D341Med (cell line): Measurements from ENCODE around the gene TPK1.
"Not testable (repeated sequence)": the region's sequence is repeated elsewhere in the genome, so short reads cannot be mapped to it uniquely, and the experiment has no call there.

ENCODE experiments used
- DNase-seq: peaks from one replicate; pipeline ENCODE4 v3.0.0; 2012; ENCODE audit warnings: low spot score

Gene TPK1

DNA sequence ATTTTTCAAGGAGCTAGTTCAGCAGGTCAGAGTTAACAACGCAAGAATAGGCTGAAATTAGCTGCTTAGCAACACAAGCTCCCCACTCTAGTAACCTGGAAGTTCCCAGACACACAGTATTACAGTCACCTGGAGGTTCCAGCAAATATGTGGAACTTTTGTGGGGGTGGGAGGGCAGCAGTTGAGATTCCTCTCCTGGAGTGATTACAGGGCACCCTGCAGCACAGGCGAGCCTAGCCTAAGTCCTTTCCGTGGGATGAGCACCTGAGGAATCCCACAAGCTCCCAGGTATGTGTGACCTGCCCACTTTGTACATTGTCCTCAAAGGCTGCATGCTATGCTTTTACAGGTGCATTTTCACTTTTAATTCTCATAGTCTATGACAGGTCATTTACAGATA is 13.6 kb downstream of the TPK1 start:
- no peak for DNase-seq

DNA sequence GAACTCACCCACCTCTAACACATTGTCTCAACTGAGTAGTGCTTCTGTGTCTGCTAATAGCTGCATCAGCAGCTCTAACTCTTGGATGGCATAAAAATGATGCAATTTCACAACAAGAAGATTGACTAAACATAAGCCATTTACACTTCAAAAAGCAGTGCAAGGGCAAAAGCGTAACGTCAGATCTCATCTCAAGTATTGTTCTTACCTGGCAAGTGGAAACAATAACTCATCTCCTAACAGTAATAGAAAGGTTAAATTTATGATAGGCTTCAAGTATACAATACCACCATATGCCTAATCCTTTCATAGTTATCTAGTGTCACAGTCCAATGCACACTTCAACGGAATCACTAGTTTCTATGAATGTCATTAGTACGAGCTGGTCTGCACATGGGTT is 14.8 kb downstream of the TPK1 start:
- no peak for DNase-seq

DNA sequence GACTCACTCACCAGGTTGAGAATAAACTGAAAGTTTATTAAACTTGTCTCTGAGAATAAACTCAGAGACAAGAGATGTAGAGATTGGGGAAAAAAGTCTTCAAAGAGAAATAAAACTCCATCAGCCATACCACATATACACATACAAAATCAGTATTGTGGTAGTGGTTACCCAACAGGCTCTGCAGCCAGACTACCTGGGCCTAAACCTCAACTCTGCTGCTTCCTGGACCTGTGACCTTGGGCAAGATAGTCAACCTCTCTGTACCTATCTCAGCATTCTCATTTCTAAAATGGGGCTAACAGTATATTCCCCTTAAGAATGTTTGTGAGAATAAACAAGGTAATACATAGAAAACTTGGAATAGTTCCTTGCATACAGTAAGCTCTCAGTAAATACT is 15.3 kb downstream of the TPK1 start:
- DNase-seq: no peak

DNA sequence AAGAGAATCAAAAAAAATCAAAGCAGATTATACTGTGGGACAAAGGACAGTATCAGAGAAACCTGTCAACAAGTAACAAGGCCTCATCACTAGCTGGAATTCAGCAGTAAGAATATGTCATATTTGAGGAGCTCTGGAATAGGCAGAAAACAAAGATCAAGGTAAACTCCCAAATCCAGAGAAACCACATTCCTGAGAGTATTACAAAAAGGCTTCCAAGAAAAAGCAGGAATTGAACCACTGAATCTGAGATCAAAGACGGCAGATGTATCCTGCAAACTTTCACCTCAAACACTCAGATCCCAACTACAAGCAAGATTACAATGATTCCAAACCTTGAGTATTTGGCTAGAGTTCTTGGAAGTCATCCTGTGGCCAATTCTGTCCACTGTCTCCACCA is 16.3 kb downstream of the TPK1 start:
- DNase-seq: no peak

DNA sequence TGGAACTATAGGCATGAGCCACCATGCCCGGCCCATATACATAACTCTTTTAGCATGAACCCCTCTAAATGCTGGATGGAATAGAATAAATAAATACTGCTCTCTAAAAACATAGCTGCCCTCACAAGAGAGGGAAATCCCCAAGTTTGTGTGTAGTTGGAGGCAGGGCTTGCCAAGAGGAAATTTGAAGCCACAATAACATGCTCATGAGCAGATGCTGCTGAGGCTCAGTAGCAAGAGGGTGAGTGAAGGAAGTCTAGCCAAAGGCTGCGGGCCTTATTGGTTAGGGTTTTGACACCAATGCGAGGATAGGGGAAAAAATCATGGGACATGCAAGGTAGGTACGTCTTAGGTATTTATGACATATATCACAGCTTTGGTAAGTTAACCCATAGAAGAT is 17.3 kb downstream of the TPK1 start:
- DNase-seq: no peak

DNA sequence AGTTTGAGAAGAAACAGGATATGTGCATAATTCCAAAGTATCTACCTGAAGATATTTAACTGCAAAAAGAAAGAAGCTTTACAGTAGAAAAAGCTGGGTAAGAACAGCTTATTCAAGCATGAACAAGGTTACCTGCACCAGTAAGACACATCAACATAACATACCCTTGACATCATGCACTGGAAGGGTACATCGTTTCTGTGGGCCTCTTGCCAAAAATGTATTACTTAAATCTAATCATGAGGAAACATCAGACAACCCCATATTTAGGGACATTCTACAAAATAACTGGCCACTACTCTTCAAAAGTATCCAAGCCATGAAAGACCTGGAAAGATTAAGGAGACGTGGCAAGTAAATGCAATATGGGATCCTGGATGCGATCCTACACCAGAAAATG is 18.9 kb downstream of the TPK1 start:
- no peak for DNase-seq

DNA sequence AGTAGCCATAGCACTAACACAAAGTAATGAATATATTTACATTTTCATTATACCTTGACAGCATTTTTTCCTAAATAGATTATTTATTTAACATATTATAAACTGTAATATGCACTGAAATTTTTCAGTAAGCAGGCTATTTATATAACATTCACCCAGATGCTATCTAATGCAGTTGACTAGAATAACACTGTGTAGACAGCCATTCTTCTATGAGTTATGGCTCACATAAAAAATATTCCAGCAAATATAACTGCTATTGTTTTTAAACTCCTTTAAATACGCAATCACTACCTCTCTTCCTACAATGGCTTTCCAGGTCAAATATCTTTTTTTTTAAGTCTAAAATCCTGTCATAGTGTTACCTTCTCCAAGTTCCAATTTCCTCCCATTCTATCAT is 21.6 kb downstream of the TPK1 start:
- DNase-seq: no peak

DNA sequence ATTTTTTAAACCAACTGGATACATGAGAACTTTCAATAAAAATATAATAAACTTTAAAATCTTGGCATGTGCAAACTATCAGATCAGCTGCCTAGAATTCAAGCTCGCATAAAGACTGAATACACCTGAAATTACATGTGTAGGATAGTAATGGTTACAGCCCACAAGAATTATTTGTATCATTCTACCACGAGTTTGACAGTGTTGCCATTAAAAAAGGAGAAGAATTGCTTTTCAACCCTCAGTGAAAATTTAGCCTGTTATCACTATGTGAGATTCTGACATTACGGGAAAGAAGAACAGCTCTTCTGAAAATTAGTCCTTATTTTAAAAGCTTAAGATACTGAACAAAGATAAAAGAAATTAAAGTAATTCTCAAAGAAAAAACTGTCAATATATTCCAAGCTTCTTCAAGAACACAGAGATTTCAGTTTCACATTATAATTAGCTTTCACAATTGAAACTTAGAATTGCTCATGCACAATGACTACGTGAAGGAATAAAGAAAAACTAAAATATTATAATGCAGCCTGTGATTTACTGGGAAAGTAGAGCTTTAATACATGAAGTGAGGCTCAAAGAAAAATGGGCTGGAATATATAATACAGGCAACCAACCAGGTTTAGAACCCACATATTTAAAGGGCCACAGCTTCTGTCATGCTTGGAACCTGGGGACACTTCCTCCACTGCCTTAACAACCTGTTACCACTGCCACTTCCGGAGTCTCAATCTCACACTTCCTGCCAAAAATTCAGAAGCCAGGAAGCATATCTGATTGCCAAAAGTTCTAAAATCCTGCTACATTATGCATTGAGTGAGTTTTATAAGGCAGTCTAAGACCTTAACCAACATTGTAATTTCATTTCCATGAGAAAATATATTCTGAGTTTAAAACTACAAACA is 23.2 kb downstream of the TPK1 start:
- no peak for DNase-seq

DNA sequence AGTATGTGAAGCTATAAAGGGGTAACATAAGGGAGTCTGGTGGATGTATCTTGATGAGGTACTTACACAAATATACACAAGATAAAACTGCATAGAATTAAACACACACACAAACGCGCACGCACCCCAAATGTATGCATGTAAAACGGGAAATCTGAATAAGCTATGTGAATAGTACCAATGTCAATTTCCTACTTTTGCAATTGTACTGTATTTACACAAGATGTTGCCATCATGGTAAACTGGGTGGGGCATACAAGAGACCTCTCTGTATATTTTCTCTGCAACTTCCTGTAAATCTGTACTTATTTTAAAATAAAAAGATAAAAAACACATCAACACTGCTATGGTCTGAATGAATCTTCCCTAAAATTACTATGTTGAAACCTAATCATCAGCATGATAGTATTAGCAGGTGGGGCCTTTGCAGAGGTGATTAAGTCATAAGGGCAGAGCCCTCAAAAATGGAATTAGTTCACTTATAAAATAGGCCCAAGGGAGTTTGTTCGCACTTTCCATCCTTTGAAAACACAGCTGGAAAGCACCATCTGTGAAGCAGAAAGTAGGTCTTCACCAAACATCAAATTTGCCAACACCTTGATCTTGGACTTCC is 30.1 kb downstream of the TPK1 start:
- no peak for DNase-seq

DNA sequence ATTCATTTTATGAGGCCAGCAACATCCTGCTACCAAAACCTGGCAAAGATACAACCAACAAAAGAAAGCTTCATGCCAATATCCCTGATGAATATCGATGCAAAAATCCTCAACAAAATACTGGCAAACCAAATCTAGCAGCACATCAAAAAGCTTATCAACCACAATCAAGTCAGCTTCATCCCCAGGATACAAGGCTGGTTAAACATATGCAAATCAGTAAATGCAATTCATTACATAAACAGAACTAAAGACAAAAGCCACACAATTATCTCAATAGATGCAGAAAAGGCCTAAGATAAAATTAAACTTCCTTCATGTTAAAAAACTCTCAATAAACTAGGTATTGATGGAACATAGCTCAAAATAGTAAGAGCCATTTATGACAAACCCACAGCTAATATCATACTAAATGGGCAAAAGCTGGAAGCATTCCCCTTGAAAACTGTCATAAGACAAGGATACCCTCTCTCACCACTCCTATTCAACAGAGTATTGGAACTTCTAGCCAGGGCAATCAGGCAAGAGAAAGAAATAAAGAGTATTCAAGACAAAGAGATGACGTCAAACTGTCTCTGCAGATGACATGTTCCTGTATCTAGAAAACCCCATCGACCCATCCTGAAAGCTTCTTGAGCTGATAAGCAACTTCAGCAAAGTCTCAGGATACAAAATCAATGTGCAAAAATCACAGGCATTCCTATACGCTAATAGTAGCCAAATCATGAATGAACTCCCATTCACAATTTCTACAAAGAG is 35.0 kb downstream of the TPK1 start:
- not testable (repeated sequence) for DNase-seq

DNA sequence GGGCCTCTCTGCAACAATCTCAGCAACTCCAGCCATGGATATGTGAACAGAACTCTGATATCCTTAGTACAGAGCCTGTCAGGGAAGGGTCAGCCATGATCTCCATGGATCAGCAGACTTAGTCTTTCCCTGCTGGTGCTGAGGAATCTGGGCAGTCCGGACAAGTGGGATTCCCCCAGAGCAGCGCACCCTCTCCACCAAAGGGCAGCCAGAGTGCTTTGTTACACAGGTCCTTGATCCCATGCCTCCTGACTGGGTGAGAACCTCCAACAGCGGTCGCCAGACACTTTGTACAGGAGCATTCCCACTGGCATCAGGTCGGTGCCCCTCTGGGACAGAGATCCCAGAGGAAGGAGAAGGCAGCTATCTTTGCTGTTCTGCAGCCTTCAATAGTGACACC is 38.9 kb downstream of the TPK1 start:
- no peak for DNase-seq

DNA sequence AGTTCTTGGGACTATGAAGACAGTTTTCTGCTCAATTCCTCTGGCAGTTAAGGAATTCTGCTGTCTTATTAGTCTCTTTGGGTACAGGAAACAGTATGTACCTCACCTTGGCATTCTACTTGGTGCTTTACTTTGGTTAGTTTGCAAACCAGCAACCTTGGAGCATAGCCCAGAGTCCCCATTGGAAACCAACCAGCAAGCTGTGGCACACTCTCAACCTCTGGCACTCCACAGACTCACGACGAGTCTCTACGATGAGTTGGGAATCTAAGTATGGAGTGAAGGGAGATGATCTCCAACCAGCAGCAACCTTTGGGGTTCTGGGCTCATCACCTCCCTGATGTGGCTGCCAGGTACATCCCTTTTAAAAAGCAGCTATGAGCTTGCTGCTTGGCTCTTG is 43.8 kb downstream of the TPK1 start:
- no peak for DNase-seq

DNA sequence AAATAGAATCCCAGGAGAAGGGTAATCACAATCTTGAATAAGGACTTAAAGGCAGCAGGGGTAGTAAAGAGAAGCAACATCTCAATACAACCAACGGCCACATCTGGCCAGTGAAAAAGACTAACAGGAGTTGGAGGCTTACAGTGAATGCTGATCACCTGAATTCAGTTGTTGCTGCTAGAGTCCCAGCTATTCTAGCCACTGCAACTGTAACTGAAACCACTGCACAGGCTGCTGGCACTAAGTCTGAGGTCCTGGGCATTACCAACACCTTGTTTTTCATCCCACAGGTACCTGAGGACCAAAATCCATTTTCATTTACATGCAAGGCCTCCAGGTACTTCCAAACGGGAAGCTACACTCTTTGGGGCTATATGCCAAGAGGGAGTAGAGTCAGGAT is 44.4 kb downstream of the TPK1 start:
- DNase-seq: no peak

DNA sequence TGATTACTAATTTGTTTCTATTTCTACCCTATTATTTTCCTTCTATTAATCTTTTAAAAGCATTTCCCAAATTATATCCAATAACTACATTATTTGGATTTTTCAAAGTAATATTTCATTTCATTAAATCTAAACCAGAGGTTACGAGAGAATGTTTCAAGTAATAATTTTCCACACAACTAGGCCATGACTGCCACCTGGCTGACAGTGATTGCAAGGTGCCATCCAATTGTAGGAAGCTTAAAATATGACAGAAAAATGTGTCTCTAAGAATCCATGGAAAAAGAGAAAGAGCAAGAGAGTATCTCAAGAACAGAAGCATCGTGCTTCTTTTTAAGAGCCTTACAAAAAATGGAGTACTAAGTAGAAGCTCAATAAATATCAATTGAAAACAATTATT is 48.7 kb downstream of the TPK1 start:
- no peak for DNase-seq

DNA sequence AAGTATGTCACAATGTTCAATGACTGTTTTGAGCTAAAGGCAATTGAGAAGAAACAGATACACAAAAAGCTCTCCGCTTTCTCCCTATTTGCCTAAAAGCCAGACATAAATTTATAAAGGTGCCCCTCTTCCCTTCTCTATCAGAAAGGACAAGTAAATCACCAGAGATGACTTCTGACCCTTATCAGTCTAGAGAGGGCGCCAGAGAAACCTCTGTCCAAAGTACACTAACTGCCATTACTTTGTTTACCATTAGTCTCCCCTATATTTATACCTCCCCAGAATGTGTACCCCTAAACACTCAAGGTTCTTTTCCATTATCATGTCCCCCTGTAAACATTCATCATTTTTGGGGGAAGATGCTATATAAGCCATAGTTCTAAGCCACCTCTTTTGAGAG is 49.3 kb downstream of the TPK1 start:
- DNase-seq: no peak

DNA sequence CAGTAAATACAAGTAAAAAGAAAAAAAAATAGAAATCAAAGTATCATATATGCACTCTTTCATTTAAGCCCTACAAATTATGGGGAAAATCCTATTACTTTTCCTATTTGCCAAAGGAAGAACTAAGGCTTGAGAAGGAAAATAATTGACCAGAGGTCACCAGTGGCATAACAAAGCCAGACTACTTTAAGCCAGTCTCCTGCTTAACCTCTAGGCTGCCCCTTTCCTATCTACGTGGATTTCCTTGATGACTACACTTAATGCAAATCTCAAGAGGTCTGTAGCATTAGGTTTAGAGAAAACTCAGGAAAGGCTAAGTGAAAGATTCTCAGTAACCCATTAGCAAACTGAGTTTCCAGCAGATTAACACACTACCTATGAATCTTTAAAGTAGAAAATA is 49.8 kb downstream of the TPK1 start:
- no peak for DNase-seq

DNA sequence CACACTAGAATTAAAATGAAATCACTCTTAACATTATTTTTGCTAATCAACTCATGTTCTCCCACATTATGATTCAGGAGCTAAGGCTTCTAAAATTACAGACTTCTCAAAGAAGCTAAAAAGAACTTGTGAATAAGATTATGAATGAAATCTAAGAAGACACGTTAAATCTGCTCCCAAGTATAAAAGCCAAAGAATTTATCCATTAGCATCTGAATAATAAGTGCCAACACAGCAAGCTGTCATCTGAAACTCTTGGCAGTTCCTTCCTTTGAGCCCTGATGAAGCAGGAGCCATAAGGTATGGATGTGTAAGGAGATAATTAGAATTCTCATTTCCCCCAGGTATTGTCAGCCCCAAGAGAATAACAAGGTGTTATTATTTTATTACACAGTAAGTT is 50.3 kb downstream of the TPK1 start:
- no peak for DNase-seq

DNA sequence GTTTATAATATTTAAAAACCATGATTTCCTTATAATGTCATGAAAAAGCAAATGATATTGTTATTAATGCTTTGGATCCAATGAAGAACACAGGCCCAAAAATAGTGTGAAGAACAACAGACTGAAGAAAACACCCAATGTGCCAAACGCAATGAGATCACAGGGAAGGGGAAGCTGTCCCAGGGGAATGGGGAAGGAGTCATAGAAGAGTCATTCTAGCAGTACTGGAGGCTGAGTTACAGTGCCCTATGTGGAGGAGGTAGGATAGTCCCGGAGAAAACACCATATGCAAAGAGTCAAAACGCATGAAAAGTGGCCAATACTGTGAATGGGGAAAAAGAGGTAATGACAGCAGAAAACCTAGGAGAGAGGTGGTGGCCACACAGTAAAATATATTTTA is 50.9 kb downstream of the TPK1 start:
- DNase-seq: no peak

DNA sequence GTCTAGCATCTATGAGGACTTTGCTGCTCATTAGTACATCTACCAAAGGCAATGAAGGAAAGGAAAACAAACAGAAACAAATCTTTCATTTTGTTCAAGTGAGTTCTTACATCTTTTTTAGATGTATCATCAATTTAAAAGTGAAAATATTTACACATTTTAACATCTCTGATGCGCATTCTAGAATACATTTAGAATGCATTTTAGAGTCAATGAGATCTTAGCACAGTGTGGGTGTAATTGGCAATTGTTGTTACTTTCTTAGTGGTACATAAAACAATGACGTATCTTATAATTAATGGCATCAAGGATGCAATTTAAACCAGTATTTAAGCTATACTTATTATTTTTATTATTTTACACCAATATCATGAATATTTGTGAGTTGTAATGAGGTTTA is 51.4 kb downstream of the TPK1 start:
- DNase-seq: no peak

DNA sequence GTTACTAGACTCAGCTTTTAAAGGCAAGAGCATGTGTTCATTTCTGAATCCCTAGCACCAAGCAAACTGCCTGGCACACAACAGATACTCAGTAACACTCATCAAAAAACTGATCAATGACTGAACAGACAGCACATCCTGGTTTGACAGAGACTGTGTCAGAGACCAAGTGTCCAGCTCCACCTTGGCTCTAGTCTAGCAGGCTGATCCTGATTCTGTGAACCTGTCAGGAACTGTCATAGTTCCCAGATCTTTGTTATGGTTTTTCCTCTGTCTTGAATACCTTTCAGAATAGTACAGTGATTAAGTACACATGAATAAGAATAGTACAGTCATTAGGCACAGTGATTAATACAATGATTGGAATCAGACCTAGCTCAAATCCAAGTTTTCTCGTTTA is 53.0 kb downstream of the TPK1 start:
- DNase-seq: no peak

DNA sequence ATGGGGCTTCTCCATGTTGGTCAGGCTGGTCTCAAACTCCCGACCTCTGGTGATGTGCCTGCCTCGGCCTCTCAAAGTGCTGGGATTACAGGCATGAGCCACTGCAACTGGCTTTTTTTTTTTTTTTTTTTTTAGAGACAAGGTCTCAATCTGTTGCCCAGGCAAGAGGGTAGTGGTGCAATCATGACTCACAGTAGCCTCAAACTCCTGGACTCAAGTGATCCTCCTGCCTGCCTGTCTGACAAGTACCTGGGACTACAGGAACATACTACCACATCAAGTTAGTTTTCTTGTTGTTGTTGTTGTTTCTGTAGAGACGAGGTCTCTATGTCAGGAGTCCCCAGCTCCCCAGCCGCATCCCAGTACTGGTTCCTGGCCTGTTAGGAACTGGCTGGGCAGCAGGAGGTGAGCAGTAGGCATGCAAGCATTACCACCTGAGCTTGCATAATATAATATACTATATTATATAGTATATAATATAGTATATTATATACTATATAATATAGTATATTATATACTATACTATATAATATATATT is 55.7 kb downstream of the TPK1 start:
- no peak for DNase-seq

DNA sequence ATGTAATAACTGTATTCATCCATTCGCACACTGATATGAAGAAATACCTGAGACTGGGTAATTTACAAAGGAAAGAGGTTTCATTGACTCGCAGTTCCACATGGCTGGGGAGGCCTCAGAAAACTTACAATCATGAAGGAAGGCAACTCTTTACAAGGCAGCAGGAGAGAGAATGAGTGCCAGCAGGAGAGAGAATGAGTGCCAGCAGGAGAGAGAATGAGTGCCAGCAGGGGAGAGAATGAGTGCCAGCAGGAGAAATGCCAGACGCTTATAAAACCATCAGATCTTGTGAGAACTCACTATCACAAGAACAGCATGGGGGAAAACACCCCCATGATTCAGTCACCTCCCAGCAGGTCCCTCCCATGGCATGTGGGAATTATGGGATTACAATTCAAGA is 58.0 kb downstream of the TPK1 start:
- not testable (repeated sequence) for DNase-seq
